Mesendoderm (in vitro differentiated cells): ENCODE data around the gene TNFAIP6. TPM values are rescaled to one million over a fixed set of nuclear protein-coding genes. Genes with fewer than 3 reads are reported as not detected.

Experiments
- DNase-seq: peaks from one replicate; pipeline ENCODE4 v3.0.0; 2013
- H2AK5ac ChIP-seq: 2 replicates; pipeline ENCODE4 v1.6.1; 2013; ENCODE audit warnings: low read length, inconsistent platforms
- H2BK120ac ChIP-seq: 2 replicates; pipeline ENCODE4 v1.6.1; 2013; ENCODE audit warnings: low read depth, mild to moderate bottlenecking, low read length, moderate library complexity, mixed read lengths
- H2BK15ac ChIP-seq: replicated peaks from 2 replicates; pipeline ENCODE4 v1.6.1; 2013; ENCODE audit warnings: low read depth, mild to moderate bottlenecking, moderate library complexity
- H2BK5ac ChIP-seq: 2 replicates; pipeline ENCODE4 v1.6.1; 2013; ENCODE audit warnings: low read length, inconsistent platforms
- H3K18ac ChIP-seq: 2 replicates; pipeline ENCODE4 v1.6.1; 2013; ENCODE audit warnings: mild to moderate bottlenecking, low read length, mixed read lengths
- H3K23ac ChIP-seq: one replicate; pipeline ENCODE4 v1.6.1; 2013; ENCODE audit warnings: low read length
- H3K27ac ChIP-seq: 2 replicates; pipeline ENCODE4 v1.5.1; 2013; ENCODE audit warnings: low read depth, mild to moderate bottlenecking, inconsistent platforms, low read length, moderate library complexity
- H3K27me3 ChIP-seq: 2 replicates; pipeline ENCODE4 v1.6.1; 2013; ENCODE audit warnings: low read length, control low read depth, mild to moderate bottlenecking, inconsistent platforms; ENCODE audit not compliant: insufficient read depth, poor library complexity
- H3K36me3 ChIP-seq: 2 replicates; pipeline ENCODE4 v1.6.1; 2013; ENCODE audit warnings: low read length, inconsistent platforms; ENCODE audit not compliant: control insufficient read depth, insufficient read depth
- H3K4ac ChIP-seq: one replicate; pipeline ENCODE4 v1.6.1; 2013; ENCODE audit warnings: low read depth, mild to moderate bottlenecking, low read length, moderate library complexity
- H3K4me1 ChIP-seq: 2 replicates; pipeline ENCODE4 v1.6.1; 2013; ENCODE audit warnings: low read depth, low read length, inconsistent platforms; ENCODE audit not compliant: control insufficient read depth
- H3K4me2 ChIP-seq: 2 replicates; pipeline ENCODE4 v1.6.1; 2013; ENCODE audit warnings: low read length
- H3K4me3 ChIP-seq: 2 replicates; pipeline ENCODE4 v1.5.1; 2013; ENCODE audit warnings: mild to moderate bottlenecking, low read length
- H3K56ac ChIP-seq: one replicate; pipeline ENCODE4 v1.6.1; 2013; ENCODE audit warnings: low read length
- H3K79me1 ChIP-seq: 2 replicates; pipeline ENCODE4 v1.6.1; 2013; ENCODE audit warnings: low read length, inconsistent platforms
- H3K79me2 ChIP-seq: 2 replicates; pipeline ENCODE4 v1.6.1; 2013; ENCODE audit warnings: mild to moderate bottlenecking, low read length; ENCODE audit not compliant: control insufficient read depth, insufficient read depth
- H3K9ac ChIP-seq: 2 replicates; pipeline ENCODE4 v1.6.1; 2013; ENCODE audit warnings: low read length, inconsistent platforms
- H4K5ac ChIP-seq: one replicate; pipeline ENCODE4 v1.6.1; 2013; ENCODE audit warnings: low read length
- H4K8ac ChIP-seq: one replicate; pipeline ENCODE4 v1.6.1; 2013; ENCODE audit warnings: low read depth, mild to moderate bottlenecking, control low read depth, low read length, moderate library complexity
- WGBS: extraction: QIAGEN DNeasy Blood & Tissue Kit; methylation state at CpG from one replicate; pipeline ENCODE4 v1.1.7; 2013; ENCODE audit warnings: low lambda C conversion rate, missing lambda C conversion rate; ENCODE audit not compliant: insufficient coverage; ENCODE audit errors: extremely low coverage; 5-methylcytosine and 5-hydroxymethylcytosine counted together
- small RNA-seq: library from polyadenylated mRNA; stranded (forward); fragments of <200 nt; extraction: miRNeasy Mini kit (QIAGEN cat#:217004); gene quantifications from one replicate; pipeline ENCODE3, GENCODE V24; 2013; ENCODE audit not compliant: insufficient read depth

The TNFAIP6 gene

DNA sequence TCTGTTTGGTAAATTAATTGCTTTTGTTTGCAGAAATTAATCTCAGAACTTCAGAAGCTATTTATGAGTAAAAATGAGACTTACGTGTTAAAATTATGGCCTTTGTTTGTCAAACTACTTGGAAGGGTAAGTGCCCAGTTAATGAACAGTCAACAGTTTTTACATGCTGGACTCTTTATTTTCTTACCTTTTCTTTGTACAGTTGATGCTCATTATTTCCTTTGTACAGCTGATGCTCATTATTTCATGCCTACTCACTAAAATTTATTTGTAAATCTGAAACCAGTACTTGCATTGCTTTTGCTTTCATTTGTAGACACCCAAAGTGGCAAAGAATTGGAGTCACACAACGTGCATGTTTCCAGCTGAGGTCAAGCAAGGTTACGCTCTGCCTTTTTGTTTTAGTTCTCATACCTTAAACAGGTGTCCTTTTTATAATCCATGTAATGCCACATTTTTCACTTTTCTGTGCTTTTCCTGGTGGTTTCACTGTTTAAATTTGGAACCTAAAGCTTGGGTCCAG is 65.6 kb downstream of the TNFAIP6 start:
- Histone ChIP-seq H3K23ac (no peak overlapping the region), H3K56ac (no peak overlapping the region), H3K79me2 (peaks cover 12% of the 10 kb centered on the region), H3K27ac (no peak overlapping the region), H3K9ac (no peak overlapping the region), H4K5ac (no peak overlapping the region), H3K36me3 (peaks cover 7% of the 10 kb centered on the region), H2BK5ac (no peak overlapping the region), H4K8ac (no peak overlapping the region), H3K18ac (no peak overlapping the region), H3K79me1 (peaks cover 6% of the 10 kb centered on the region), H3K27me3 (no peaks in the 10 kb centered on the region), H3K4me2 (no peak overlapping the region), H3K4me3 (no peak overlapping the region), H2AK5ac (no peak overlapping the region), H2BK120ac (no peak overlapping the region), H3K4ac (no peak overlapping the region), H3K4me1 (no peaks in the 10 kb centered on the region), H2BK15ac (no peak overlapping the region)
- no peak for DNase-seq
- WGBS = no CpG with 5 or more reads among the region's 3 CpGs

GRCh38 chr2:151423760-151424159 is 66.4 kb downstream of the TNFAIP6 start:
- no peak overlapping the region for H3K9ac ChIP-seq
- no peak overlapping the region for H3K4me2 ChIP-seq
- no peak overlapping the region for H2AK5ac ChIP-seq
- H3K23ac ChIP-seq = no peak overlapping the region
- H3K79me1 ChIP-seq = peaks cover 6% of the 10 kb centered on the region
- no peak overlapping the region for H4K8ac ChIP-seq
- no peaks in the 10 kb centered on the region for H3K4me1 ChIP-seq
- no peak overlapping the region for H4K5ac ChIP-seq
- no peak overlapping the region for H3K56ac ChIP-seq
- no peaks in the 10 kb centered on the region for H3K27me3 ChIP-seq
- no peak overlapping the region for H3K18ac ChIP-seq
- peaks cover 12% of the 10 kb centered on the region for H3K79me2 ChIP-seq
- no CpG with 5 or more reads among the region's 3 CpGs for WGBS
- no peak overlapping the region for H3K27ac ChIP-seq
- H2BK5ac ChIP-seq = no peak overlapping the region
- no peak overlapping the region for H3K4me3 ChIP-seq
- H3K36me3 ChIP-seq = peaks cover 7% of the 10 kb centered on the region
- no peak overlapping the region for H3K4ac ChIP-seq
- no peak overlapping the region for H2BK120ac ChIP-seq
- no peak overlapping the region for H2BK15ac ChIP-seq
- no peak for DNase-seq

Small RNA genes within 50 kb of the gene (small RNA-seq; reads per million reads assigned to genes)
- gene MIR4773-1 = not detected
- gene RN7SL124P = not detected
